K562 (cell line): ENCODE data around the gene ARHGAP4. TPM values are rescaled to one million over a fixed set of nuclear protein-coding genes. Genes with fewer than 3 reads are reported as not detected.

Source experiments
- BCOR ChIP-seq: fragments of 450-650 bp; IDR thresholded peaks from 2 replicates; pipeline ENCODE4 v1.6.1; 2016
- CBX2 ChIP-seq: fragments of 200-600 bp; sonication (generic); IDR thresholded peaks from one replicate; pipeline ENCODE4 v1.6.1; 2012; ENCODE audit warnings: mild to moderate bottlenecking, low read length, inconsistent platforms; ENCODE audit not compliant: insufficient read depth, poor library complexity, severe bottlenecking
- EWSR1 ChIP-seq: fragments of 450-650 bp; IDR thresholded peaks from 2 replicates; pipeline ENCODE4 v1.6.1; 2018; ENCODE audit warnings: borderline replicate concordance, mild to moderate bottlenecking, low read depth, moderate library complexity; ENCODE audit not compliant: partially characterized antibody
- GABPB1 ChIP-seq: sonication (generic); formaldehyde crosslinking; IDR thresholded peaks from 2 replicates; pipeline ENCODE4 v1.8.0; 2022; ENCODE audit warnings: mild to moderate bottlenecking, missing genetic modification reagents
- KLF13 ChIP-seq: fragments of 450-650 bp; IDR thresholded peaks from 2 replicates; pipeline ENCODE4 v1.6.1; 2016; ENCODE audit warnings: missing genetic modification characterization, low read depth, mild to moderate bottlenecking, missing compliant biosample characterization, moderate library complexity, borderline replicate concordance
- MLX ChIP-seq, 2 experiments: fragments of 450-650 bp in 1 of 2; sonication (generic) in 1 of 2; formaldehyde crosslinking; conservative IDR thresholded peaks; 2 replicates each; pipeline versions ENCODE4 v1.4.0 to v1.8.1; 2020 to 2022; ENCODE audit warnings: mild to moderate bottlenecking in 1 of 2, missing genetic modification reagents in 1 of 2
- NEUROD1 ChIP-seq: fragments of 150-350 bp; IDR thresholded peaks from 2 replicates; pipeline ENCODE4 v1.6.1; 2014; ENCODE audit warnings: borderline replicate concordance, low read length, low read depth; ENCODE audit not compliant: partially characterized antibody
- RAD51 ChIP-seq: fragments of 450-650 bp; IDR thresholded peaks from 2 replicates; pipeline ENCODE4 v1.7.1; 2016; ENCODE audit warnings: low read depth, mild to moderate bottlenecking, borderline replicate concordance
- SAP30 ChIP-seq: fragments of 200-600 bp; sonication (generic); IDR thresholded peaks from 2 replicates; pipeline ENCODE4 v1.6.1; 2012; ENCODE audit warnings: borderline replicate concordance, low read depth, mild to moderate bottlenecking, moderate library complexity, low read length, control low read depth, inconsistent platforms; ENCODE audit not compliant: insufficient read depth, poor library complexity, severe bottlenecking
- SMARCA4 ChIP-seq: fragments of 450-650 bp; IDR thresholded peaks from 2 replicates; pipeline ENCODE4 v1.6.1; 2016
- STAT5B ChIP-seq: fragments of 250-450 bp; sonication (Bioruptor Pico); IDR thresholded peaks from 2 replicates; pipeline ENCODE4 v1.8.0; 2021; ENCODE audit warnings: mild to moderate bottlenecking, inconsistent platforms
- UBTF ChIP-seq, 2 experiments: IDR thresholded peaks; 2 replicates each; pipeline ENCODE4 v1.6.1; 2012; ENCODE audit warnings: improper control_type of control experiment in 2 of 2, low read depth in 2 of 2, low read length in 2 of 2, borderline replicate concordance in 1 of 2
- ZFP30 ChIP-seq: fragments of 250-450 bp; sonication (Bioruptor Pico); IDR thresholded peaks from 2 replicates; pipeline ENCODE4 v1.8.0; 2022; ENCODE audit warnings: moderate library complexity, mild to moderate bottlenecking, inconsistent platforms, borderline replicate concordance
- ZNF140 ChIP-seq: fragments of 250-450 bp; sonication (Bioruptor Pico); IDR thresholded peaks from 2 replicates; pipeline ENCODE4 v1.8.0; 2021; ENCODE audit warnings: moderate library complexity, mild to moderate bottlenecking, inconsistent platforms
- ZNF589 ChIP-seq: fragments of 200-800 bp; sonication (Bioruptor generic); IDR thresholded peaks from 2 replicates; pipeline ENCODE4 v1.6.1; 2016; ENCODE audit warnings: low read depth, missing genetic modification characterization, missing compliant biosample characterization
- polyA plus RNA-seq, 8 experiments: library from polyadenylated mRNA; depleted of rRNA in 4 of 8; stranded (reverse) in 5 of 8; unstranded in 3 of 8; fragments of >200 nt; fragmentation: Nextera tagmentation in 2 of 8; fragmentation: Illumina TruSeq in 1 of 8; extraction: Ambion mirVana in 2 of 8; extraction: Trizol in 1 of 8; gene quantifications; 2 replicates each; pipeline versions ENCODE4 v1.2.1 to v1.2.3, GENCODE V29; 2011 to 2014; ENCODE audit warnings: inconsistent platforms in 1 of 8, missing spikeins in 1 of 8
- total RNA-seq, 7 experiments: library from RNA; depleted of rRNA in 6 of 7; stranded (reverse); fragments of >200 nt in 6 of 7; fragmentation: Illumina TruSeq in 2 of 7; extraction: Trizol in 2 of 7; gene quantifications; 2 replicates each; pipeline versions ENCODE4 v1.2.1 to v1.2.3, GENCODE V29; 2011 to 2021; ENCODE audit warnings: low replicate concordance in 1 of 7
- TF ChIP-seq, protein P1 (sequence below), 2 experiments: fragments of 150-350 bp in 1 of 2; IDR thresholded peaks; 2 replicates each; pipeline ENCODE4 v1.6.1; 2012 to 2016; ENCODE audit warnings: low read depth in 2 of 2, low read length in 2 of 2, mild to moderate bottlenecking in 1 of 2, moderate library complexity in 1 of 2
- TF ChIP-seq, protein P2 (sequence below), 2 experiments: IDR thresholded peaks; 2 replicates each; pipeline ENCODE4 v1.6.1; 2011; ENCODE audit warnings: borderline replicate concordance in 1 of 2, control low read depth in 1 of 2, low read depth in 1 of 2, low read length in 1 of 2, mild to moderate bottlenecking in 1 of 2, mixed read lengths in 1 of 2, moderate library complexity in 1 of 2; ENCODE audit not compliant: insufficient read depth in 1 of 2, insufficient read length in 1 of 2, poor library complexity in 1 of 2, severe bottlenecking in 1 of 2; ENCODE audit errors: extremely low read depth in 1 of 2

The ARHGAP4 gene
- total and polyA plus RNA-seq, 9 of the 15 experiments (the other 6 are each of a cell fraction or from before 2014, with no cell fraction given): 0.30 to 81.8 (median 13.5) TPM

DNA sequence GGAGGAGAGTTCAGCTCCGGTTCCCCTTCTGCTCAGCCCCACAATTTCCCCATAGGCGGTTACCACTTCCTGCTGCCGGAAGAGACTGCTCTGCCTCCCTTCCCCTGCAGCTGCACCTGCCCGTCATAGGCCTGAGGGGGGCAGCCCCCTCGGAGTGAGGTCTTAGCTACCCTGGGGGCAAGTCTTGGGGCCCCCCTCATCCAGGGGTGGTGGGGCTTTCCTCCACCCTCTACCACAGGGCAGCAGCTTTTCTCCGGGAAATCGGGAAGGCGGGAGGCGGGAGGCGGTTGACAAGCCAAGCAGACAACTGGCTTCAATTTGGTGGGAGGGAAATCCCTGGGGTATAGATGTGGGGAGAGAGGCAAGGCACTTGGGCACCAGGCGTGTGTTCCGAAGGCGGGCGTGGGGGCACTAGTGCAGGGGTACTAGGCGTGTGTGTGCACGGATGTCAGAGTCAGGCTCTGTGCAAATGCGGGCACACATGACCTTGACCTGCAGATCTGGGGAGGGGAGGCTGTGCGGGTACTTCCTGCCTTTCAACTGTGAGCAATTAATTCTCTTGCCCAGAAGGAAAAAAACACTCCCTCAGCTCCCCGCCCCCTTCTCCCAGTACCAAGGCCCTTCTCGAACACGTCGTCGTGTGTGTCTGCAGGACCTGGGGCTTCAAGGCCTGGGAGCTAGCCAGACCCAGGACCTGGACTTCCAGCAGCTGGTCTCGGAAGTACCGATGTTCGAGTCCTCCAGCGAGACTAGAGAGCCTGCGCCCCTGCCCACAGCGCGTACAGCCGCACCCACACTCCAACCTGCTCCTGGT is 1.0 kb upstream of the ARHGAP4 start (continued):
- TF ChIP-seq CBX2 (no peak), UBTF (IDR thresholded peaks at IDR 0.05; ENCODE audit: borderline replicate concordance in 1 of 2, low read depth in 2 of 2, low read length in 2 of 2) (no peak), ZFP30 (CRISPR knock-in tag) (no peak), GABPB1 (CRISPR knock-in tag) (peak; percentile 71), SMARCA4 (0 out of 2 replicates have a peak, but pooled peaks have one; percentile 51), SAP30 (no peak), MLX (CRISPR knock-in tag; conservative IDR thresholded peaks at IDR 0.05) (no peak), NEUROD1 (no peak), BCOR (no peak), RAD51 (no peak), EWSR1 (no peak), ZNF589 (CRISPR knock-in tag) (no peak), STAT5B (CRISPR knock-in tag) (no peak), KLF13 (tag) (no peak), ZNF140 (CRISPR knock-in tag) (no peak)
- TF ChIP-seq, protein P1, sequence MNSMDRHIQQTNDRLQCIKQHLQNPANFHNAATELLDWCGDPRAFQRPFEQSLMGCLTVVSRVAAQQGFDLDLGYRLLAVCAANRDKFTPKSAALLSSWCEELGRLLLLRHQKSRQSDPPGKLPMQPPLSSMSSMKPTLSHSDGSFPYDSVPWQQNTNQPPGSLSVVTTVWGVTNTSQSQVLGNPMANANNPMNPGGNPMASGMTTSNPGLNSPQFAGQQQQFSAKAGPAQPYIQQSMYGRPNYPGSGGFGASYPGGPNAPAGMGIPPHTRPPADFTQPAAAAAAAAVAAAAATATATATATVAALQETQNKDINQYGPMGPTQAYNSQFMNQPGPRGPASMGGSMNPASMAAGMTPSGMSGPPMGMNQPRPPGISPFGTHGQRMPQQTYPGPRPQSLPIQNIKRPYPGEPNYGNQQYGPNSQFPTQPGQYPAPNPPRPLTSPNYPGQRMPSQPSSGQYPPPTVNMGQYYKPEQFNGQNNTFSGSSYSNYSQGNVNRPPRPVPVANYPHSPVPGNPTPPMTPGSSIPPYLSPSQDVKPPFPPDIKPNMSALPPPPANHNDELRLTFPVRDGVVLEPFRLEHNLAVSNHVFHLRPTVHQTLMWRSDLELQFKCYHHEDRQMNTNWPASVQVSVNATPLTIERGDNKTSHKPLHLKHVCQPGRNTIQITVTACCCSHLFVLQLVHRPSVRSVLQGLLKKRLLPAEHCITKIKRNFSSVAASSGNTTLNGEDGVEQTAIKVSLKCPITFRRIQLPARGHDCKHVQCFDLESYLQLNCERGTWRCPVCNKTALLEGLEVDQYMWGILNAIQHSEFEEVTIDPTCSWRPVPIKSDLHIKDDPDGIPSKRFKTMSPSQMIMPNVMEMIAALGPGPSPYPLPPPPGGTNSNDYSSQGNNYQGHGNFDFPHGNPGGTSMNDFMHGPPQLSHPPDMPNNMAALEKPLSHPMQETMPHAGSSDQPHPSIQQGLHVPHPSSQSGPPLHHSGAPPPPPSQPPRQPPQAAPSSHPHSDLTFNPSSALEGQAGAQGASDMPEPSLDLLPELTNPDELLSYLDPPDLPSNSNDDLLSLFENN (IDR thresholded peaks at IDR 0.05; ENCODE audit: low read depth in 2 of 2, low read length in 2 of 2): peak in 1 of 2 experiments; percentile 52; a peak in 1 of 4 replicates
- TF ChIP-seq, protein P2, sequence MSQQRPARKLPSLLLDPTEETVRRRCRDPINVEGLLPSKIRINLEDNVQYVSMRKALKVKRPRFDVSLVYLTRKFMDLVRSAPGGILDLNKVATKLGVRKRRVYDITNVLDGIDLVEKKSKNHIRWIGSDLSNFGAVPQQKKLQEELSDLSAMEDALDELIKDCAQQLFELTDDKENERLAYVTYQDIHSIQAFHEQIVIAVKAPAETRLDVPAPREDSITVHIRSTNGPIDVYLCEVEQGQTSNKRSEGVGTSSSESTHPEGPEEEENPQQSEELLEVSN (IDR thresholded peaks at IDR 0.05; ENCODE audit: borderline replicate concordance in 1 of 2, extremely low read depth in 1 of 2, insufficient read depth in 1 of 2, insufficient read length in 1 of 2, low read depth in 1 of 2, low read length in 1 of 2, poor library complexity in 1 of 2, severe bottlenecking in 1 of 2): peak in 1 of 2 experiments; percentile 8
